ENCODE results near the gene SART1.

DNA sequence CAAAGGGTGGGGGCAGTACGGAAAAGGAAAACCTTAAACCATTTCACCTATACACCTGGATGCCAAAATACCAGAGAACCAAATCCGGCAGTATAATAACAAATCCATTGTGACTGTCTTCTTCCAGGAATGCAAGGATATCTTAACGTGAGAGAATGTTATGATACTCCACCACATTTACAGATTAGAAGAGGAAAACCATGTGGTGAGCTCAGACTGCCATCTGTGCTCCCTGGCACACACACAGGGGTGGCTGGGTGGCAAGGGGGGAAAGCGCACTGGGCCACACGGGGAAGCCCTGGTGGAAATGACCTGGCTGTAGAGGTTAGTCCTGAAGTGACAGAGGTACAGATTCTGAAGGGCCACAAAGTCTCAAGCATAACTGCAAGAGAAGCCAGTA is 30.5 kb downstream of the SART1 start:
- TF ChIP-seq, protein P1, sequence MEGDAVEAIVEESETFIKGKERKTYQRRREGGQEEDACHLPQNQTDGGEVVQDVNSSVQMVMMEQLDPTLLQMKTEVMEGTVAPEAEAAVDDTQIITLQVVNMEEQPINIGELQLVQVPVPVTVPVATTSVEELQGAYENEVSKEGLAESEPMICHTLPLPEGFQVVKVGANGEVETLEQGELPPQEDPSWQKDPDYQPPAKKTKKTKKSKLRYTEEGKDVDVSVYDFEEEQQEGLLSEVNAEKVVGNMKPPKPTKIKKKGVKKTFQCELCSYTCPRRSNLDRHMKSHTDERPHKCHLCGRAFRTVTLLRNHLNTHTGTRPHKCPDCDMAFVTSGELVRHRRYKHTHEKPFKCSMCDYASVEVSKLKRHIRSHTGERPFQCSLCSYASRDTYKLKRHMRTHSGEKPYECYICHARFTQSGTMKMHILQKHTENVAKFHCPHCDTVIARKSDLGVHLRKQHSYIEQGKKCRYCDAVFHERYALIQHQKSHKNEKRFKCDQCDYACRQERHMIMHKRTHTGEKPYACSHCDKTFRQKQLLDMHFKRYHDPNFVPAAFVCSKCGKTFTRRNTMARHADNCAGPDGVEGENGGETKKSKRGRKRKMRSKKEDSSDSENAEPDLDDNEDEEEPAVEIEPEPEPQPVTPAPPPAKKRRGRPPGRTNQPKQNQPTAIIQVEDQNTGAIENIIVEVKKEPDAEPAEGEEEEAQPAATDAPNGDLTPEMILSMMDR (conservative IDR thresholded peaks at IDR 0.05 in 1 of 2, IDR thresholded peaks at IDR 0.05 in 1 of 2; ENCODE audit: low read depth in 1 of 2, low read length in 2 of 2), result no peak
- TF ChIP-seq EZH2 (IDR thresholded peaks at IDR 0.05; ENCODE audit: low read length, missing control alignments), result no peak
